ENCODE results near the gene LRRK2. TPM values are rescaled to one million over a fixed set of nuclear protein-coding genes. Genes with fewer than 3 reads are reported as not detected.
"Not testable (repeated sequence)": the region's sequence is repeated elsewhere in the genome, so short reads cannot be mapped to it uniquely, and the experiment has no call there.

Gene LRRK2
- polyA plus RNA-seq, 3 donors, result 36.9 to 43.4 (median 38.1) TPM

DNA sequence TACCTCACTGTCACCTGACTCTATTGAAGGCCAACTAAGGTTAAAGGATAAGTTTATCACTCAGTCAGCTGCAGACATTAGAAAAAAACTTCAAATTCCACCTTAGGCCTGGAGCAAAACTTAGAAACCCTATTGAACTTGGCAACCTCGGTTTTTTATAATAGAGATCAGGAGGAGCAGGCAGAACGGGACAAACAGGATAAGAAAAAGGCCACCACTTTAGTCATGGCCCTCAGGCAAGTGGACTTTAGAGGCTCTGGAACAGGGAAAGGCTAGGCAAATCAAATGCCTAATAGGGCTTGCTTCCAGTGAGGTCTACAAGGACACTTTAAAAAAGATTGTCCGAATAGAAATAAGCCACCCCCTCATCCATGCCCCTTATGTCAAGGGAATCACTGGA lies 162.5 kb downstream of the LRRK2 start:
- not testable (repeated sequence) for DNase-seq (ENCODE audit: low read depth in 3 of 3, low spot score in 2 of 3)

DNA sequence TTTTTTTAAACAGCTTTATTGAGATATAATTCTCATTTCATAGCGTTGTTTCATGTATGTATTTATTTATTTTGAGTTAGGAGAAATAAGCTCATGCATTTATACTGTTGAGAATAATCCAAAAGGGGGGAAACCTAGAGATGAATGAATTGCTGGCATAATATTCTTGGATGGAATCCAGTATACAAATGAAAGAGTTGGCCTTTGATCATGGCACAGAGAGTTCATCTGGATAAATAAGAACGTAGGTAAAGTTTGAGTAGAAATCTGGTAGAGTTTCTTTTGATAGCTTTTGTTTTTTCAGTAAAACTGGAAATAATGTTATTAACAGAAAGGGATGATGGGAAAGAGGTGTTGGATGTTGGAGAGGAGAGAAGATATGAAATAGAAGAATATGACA lies 166.2 kb downstream of the LRRK2 start:
- no peak for DNase-seq (ENCODE audit: low read depth in 3 of 3, low spot score in 2 of 3)

DNA sequence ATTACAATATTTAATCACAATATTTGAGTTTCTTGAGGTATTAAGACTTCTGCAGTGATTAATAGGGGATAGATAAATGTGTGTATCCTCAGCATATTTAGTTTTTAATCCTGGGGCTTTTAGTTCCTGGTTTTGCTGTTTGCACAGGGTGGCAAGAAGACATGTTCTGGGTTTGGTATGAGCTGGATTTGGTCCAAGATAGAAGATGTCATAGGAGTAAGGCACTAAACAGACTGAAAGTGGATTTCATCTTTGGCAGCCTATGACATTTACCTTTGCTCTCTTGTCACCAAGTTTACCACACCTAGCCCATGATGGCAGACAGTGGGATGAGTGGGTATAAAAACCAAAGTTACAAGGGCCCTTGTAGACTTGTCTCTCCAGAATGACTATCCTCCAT lies 168.2 kb downstream of the LRRK2 start:
- DNase-seq (ENCODE audit: low read depth in 3 of 3, low spot score in 2 of 3), result no peak

DNA sequence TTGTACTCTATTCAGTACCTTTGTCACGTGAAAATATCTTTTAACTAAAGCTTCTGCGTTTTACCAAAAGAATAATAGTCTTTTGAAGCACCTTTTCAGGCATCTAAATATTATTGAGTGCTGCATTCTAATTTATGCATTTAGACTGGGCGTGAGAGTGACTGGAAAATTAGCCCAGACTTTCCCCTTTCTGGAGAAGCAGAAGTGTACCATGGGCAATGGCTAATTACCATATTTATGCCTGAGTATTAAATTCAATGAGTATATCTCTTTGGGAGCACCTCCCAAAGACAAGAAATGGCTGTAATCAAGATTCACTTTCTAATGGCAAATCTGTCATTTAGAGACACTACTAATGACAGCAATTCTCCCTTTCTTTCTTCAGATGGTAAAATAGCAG lies 174.9 kb downstream of the LRRK2 start:
- DNase-seq (ENCODE audit: low read depth in 3 of 3, low spot score in 2 of 3), result no peak

DNA sequence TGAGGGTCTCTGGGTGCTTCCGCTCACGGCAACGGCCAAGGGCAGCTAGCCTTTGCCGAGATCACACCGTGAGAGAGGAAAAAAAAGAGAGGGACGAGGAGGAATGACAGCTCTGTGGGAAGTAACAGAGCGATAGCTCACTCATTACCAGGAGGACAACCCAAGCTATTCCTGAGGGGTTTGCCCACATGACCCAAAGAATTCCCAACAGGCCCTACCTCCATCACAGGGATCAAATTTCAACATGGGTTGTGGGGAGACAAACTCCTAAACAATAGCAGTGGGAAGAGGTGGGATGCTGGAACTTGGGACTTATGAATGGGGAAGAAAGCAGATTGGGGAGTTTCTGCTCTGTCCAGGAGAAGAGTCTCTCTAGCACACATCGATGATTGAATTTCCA lies 180.6 kb downstream of the LRRK2 start:
- DNase-seq (ENCODE audit: low read depth in 3 of 3, low spot score in 2 of 3), result no peak

Other genes with a start within 250 kb of the LRRK2 start
- 10 to 100 TPM; 13.4 to 15.6 (median 14.5) TPM for gene SLC2A13, start 118.9 kb upstream of the LRRK2 start, polyA plus RNA-seq (ENCODE audit: insufficient read length in 3 of 3)